Activated CD4-positive, alpha-beta T cell treated with anti-CD3 and anti-CD28 coated beads, Interleukin-2, amount 50 U/mL, for 24 hours (primary cell): ENCODE results near the gene USF2.

Experiments
- DNase-seq, 2 donors: peaks; one replicate each; pipeline ENCODE4 v3.0.0-alpha.2; 2020; ENCODE audit warnings: low read depth in 1 of 2, low spot score in 1 of 2

Gene USF2

DNA sequence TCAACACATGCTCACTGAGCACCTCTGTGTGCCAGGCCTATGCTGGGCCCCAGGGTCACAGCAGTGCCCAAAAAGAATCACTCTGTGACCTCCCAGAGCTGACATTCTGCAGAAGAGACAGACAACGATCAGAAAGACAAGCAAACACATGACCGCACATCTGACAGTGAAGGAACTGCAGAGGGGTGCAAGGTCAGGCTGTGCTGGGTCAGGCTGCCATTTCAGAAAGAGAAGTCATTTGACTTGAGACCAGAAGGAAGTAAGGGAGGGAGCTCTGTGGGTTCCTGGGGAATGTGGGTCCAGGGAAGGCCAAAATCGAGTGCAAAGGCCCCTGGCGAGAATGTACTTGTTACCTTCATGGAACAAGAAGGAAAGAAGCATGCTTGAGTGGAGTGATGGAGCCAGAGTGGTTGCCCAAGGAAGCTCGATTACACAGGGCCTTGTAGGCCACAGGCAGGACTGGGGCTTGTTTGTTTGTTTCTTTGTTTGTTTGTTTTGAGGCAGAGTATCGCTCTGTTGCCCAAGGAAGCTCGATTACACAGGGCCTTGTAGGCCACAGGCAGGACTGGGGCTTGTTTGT lies 48.8 kb downstream of the USF2 start:
- DNase-seq: no peak

DNA sequence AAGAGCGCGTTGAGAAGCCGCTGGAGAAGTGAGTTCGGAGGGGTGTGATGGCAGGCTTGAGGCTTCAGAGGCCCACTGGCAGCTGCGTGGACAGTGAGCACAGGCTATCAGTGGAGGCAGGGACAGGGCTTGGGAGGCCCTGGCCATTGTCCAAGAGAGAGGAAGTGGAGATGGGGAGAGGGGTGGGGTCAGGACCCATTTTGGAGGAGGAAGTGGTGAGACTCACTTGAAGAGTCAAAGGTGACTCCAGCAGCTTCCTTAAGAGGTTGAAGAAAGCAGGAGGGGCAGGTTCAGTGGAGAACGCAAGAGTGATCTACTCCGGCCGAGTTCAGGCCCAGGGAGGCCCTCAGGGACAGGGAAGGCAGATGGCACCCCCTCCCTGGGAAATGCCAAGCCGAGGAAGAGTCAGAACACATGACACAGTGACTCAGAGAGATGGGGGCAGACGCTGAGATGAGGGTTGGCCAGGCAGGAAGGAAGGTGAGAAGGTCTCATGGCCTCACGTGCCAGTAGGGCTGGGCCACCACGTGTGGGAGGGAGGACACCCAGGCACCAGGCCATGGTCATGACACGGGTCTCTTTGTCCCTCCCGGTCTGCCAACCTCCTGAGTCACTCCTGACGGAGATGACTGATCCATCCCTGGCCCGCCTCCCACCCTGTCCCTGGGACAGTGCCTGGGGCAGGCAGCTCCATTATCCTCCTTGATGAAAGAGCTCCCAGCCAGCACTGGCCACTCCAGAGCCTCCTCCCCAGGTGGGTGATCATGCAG lies 50.1 kb downstream of the USF2 start:
- no peak for DNase-seq

DNA sequence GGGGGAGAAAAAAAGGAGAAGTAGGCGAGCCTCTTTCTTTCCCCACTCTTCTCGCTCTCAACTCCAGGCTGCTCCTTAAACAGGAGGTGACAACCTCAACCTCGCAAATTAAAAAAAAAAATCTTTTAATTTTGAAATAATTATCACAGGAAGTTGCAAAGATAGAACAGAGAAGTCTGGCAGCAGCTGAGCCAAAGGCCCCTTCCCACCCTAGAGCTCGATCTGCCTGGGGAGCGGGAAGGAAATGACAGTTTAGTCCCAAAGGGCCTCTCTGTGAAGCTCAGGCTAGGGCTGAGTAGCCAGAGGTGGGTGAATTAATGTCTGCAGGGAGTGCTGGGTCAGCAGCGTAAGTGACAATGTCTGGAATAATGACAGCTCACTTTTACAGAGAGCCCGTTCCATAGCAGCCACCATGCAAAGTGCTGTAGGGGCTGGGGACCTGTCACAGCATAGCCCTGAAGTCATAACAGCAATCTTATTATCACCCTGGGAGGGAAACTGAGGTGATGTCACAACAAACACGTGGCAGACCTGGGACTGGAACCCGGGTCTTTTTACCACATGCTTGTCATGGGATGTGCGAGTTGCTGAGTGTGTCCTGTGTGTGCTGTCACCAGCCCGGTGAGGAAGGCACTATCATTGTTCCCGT lies 51.4 kb downstream of the USF2 start:
- no peak for DNase-seq

DNA sequence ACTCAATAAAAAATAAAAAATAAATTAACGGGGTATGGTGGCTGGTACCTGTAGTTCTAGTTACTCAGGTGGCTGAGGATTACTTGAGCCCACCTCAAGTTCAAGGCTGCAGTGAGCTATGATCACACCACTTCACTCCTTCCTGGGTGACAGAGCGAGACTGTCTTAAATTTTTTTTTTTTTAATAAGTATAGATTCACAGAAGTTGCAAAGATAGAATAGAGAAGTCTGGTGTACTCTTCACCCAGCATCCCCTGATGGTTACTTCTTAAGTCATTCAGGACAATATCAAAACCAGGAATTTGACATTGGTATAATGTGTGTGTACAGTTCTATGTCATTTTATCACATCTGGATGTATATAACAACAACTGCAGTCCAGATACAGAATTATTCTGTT lies 52.5 kb downstream of the USF2 start:
- DNase-seq: no peak

DNA sequence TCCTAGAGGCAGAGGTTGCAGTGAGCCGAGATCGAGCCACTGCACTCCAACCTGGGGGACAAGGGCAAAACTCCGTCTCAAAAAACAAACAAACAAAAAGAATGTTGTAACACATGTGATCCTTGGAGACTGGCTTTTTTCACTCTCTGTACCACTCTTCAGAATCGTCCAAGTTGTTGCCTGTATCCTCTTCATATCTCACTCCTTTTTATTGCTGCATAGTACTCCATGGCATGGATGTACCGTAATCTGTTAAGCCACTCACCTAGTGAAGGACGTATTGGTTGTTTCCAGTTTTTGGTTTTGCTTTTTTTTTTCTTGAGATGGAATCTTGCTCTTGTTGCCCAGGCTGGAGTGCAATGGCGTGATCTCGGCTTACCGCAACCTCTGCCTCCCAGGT lies 53.3 kb downstream of the USF2 start:
- DNase-seq: no peak

DNA sequence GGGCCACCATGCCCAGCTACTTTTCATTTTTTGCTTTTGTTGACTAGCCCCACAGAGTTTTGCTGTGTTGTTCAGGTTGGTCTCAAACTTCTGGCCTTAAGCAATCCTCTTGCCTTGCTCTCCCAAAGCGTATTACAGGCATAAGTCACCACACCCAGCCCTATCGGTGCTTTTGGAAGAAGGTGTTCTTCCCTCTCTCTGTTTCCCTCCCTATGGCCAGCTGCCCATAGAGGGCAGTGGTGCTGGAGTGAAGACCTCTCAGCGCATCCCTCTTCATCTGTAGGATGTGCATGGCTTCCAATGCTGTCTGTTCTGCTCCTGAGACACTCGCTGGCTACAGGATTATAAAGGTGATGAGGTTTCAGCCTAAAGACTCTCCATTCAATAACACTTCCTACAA lies 58.9 kb downstream of the USF2 start:
- DNase-seq: no peak

DNA sequence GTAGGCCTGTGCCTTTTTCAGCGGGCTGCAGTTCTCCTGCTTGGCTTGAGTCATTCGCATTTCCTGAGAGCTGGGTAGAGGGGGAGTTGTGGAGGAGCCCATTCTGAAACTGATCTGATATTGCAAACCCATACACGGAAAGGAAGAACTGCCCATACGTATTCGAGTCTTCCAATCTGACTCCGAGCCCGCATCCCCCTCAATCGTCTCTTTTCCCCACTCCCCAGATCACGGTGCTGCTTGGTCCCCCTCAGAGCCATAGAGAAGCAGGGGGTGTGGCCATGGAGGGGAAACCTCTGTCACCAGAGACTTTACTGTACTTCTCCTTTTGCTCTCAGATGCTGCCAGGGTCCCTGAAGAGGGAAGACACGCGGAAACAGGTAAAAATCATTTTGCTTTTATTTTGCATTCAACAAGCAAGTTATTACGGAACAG lies 60.1 kb downstream of the USF2 start, which contains the start of gene CD22:
Gene CD22 (plus strand): TSS at position 337 of the 435 bp plus-strand sequence. CDS start 2,854 bp downstream, outside the sequence.
- DNase-seq: no peak

DNA sequence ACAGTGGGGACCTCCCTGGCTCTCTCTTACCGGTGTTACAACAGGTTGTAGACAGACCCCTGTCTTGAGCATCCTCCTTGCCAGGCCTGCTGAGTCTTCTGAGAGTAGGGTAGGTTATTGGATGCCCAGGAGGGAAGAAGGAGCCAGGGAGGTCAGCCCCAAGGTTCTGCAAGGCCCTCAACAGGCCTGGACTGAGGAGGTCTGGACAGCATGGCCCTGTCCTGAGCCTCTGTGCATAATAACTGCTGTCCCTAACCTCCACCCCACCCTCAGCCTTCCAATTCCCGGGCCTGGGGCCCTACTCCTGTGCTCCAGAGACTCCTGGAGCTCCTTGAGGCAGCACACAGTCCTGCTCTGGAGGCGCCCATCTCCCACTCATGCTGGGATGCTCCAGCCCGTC lies 60.6 kb downstream of the USF2 start:
- no peak for DNase-seq
